ENCODE measurements around the gene SPOCK1.

Gene SPOCK1

GRCh38 chr5:137148159-137148558 lies 351.0 kb downstream of the SPOCK1 start:
- no peak for TF ChIP-seq MAX (IDR thresholded peaks at IDR 0.05; ENCODE audit: low read depth, low read length)
- TF ChIP-seq MYC (IDR thresholded peaks at IDR 0.05; ENCODE audit: low read depth, low read length), result no peak
- no peak for TF ChIP-seq CTCF (IDR thresholded peaks at IDR 0.05; ENCODE audit: low read depth, low read length)
- TF ChIP-seq POLR2A (IDR thresholded peaks at IDR 0.05; ENCODE audit: extremely low read depth, insufficient read length), result no peak
- DNase-seq (ENCODE audit: low read depth), result no peak

GRCh38 chr5:137147346-137147745 lies 351.8 kb downstream of the SPOCK1 start:
- TF ChIP-seq CTCF (IDR thresholded peaks at IDR 0.05; ENCODE audit: low read depth, low read length) (no peak), MYC (IDR thresholded peaks at IDR 0.05; ENCODE audit: low read depth, low read length) (no peak), MAX (IDR thresholded peaks at IDR 0.05; ENCODE audit: low read depth, low read length) (no peak), POLR2A (IDR thresholded peaks at IDR 0.05; ENCODE audit: extremely low read depth, insufficient read length) (no peak)
- H3K4me3 ChIP-seq (ENCODE audit: low read depth, low read length), result no peak overlapping the region
- DNase-seq (ENCODE audit: low read depth), result no peak

More at GRCh38 chr5:137148159-137148558, 351.0 kb downstream of the SPOCK1 start:
- H3K4me3 ChIP-seq (ENCODE audit: low read depth, low read length), result no peak overlapping the region

- no peak overlapping the region for H3K4me3 ChIP-seq (ENCODE audit: low read depth, low read length)
- TF ChIP-seq CTCF (IDR thresholded peaks at IDR 0.05; ENCODE audit: low read depth, low read length), result no peak
- no peak for TF ChIP-seq MYC (IDR thresholded peaks at IDR 0.05; ENCODE audit: low read depth, low read length)
- no peak for TF ChIP-seq POLR2A (IDR thresholded peaks at IDR 0.05; ENCODE audit: extremely low read depth, insufficient read length)
- no peak for TF ChIP-seq MAX (IDR thresholded peaks at IDR 0.05; ENCODE audit: low read depth, low read length)
- DNase-seq (ENCODE audit: low read depth), result no peak
Measured at GRCh38 chr5:137146402-137146890, 352.7 kb downstream of the SPOCK1 start.

GRCh38 chr5:137145721-137146120 lies 353.4 kb downstream of the SPOCK1 start:
- H3K4me3 ChIP-seq (ENCODE audit: low read depth, low read length), result no peak overlapping the region
- no peak for TF ChIP-seq CTCF (IDR thresholded peaks at IDR 0.05; ENCODE audit: low read depth, low read length)
- TF ChIP-seq POLR2A (IDR thresholded peaks at IDR 0.05; ENCODE audit: extremely low read depth, insufficient read length), result no peak
- no peak for TF ChIP-seq MYC (IDR thresholded peaks at IDR 0.05; ENCODE audit: low read depth, low read length)
- TF ChIP-seq MAX (IDR thresholded peaks at IDR 0.05; ENCODE audit: low read depth, low read length), result no peak
- DNase-seq (ENCODE audit: low read depth), result no peak

GRCh38 chr5:137144656-137145055 lies 354.5 kb downstream of the SPOCK1 start:
- no peak overlapping the region for H3K4me3 ChIP-seq (ENCODE audit: low read depth, low read length)
- DNase-seq (ENCODE audit: low read depth), result no peak
- TF ChIP-seq POLR2A (IDR thresholded peaks at IDR 0.05; ENCODE audit: extremely low read depth, insufficient read length), result no peak
- TF ChIP-seq MYC (IDR thresholded peaks at IDR 0.05; ENCODE audit: low read depth, low read length), result no peak
- no peak for TF ChIP-seq MAX (IDR thresholded peaks at IDR 0.05; ENCODE audit: low read depth, low read length)

GRCh38 chr5:137142764-137143605 lies 356.1 kb downstream of the SPOCK1 start:
- H3K4me3 ChIP-seq (ENCODE audit: low read depth, low read length), result no peak overlapping the region
- no peak for DNase-seq (ENCODE audit: low read depth)

More at GRCh38 chr5:137142764-137143605, 356.1 kb downstream of the SPOCK1 start:
- TF ChIP-seq POLR2A (IDR thresholded peaks at IDR 0.05; ENCODE audit: extremely low read depth, insufficient read length), result no peak
- no peak for TF ChIP-seq MAX (IDR thresholded peaks at IDR 0.05; ENCODE audit: low read depth, low read length)
- no peak for TF ChIP-seq MYC (IDR thresholded peaks at IDR 0.05; ENCODE audit: low read depth, low read length)
- no peak for TF ChIP-seq CTCF (IDR thresholded peaks at IDR 0.05; ENCODE audit: low read depth, low read length)
